ENCODE results near the gene STRBP. TPM values are rescaled to one million over a fixed set of nuclear protein-coding genes. Genes with fewer than 3 reads are reported as not detected.

The STRBP gene
- total RNA-seq, 1 donor from 2014 or later, result 99.4 TPM

DNA sequence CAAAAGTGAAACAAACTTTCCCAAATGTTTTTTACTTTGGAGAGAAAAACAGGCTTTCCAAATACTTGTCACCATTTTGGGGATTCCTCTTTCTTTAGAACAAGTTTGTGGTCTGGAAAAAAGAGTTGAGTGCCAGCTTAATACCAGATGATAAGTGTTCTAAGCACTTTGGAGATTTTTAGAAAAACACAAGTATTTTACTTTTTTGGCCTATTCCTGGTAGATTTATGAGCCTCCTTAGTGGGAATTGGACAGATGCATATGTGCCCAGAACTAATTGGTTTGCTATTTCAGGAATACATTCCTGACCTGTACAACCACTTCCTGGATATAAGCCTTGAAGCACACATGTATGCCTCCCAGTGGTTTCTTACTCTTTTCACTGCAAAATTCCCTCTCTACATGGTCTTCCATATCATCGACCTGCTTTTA is 194.4 kb downstream of the STRBP start:
- Histone ChIP-seq H2AFZ (replicated peaks) (no peak overlapping the region), H3K4me3 (no peak overlapping the region), H3K27ac (no peak overlapping the region), H3K9ac (no peak overlapping the region), H3K4me1 (no peaks in the 10 kb centered on the region), H3K27me3 (no peaks in the 10 kb centered on the region), H3K79me2 (ENCODE audit: low read depth) (no peaks in the 10 kb centered on the region), H3K4me2 (no peak overlapping the region), H3K36me3 (peaks cover 22% of the 10 kb centered on the region), H4K20me1 (ENCODE audit: low read depth) (no peaks in the 10 kb centered on the region), H3F3A (ENCODE audit: low read depth) (no peaks in the 10 kb centered on the region), H3K9me3 (ENCODE audit: low read depth) (no peaks in the 10 kb centered on the region)
- Mint-ChIP-seq H3K9me3 (no peaks in the 10 kb centered on the region), H3K27ac (no peak overlapping the region), H3K36me3 (peaks cover 14% of the 10 kb centered on the region), H3K4me1 (peaks cover 11% of the 10 kb centered on the region), H3K27me3 (ENCODE audit: insufficient read depth, low read depth) (no peaks in the 10 kb centered on the region), H3K4me3 (no peak overlapping the region)
- no peak for DNase-seq (ENCODE audit: low spot score)
- no peak for TF ChIP-seq EZH2phosphoT487 (IDR thresholded peaks at IDR 0.05)
- no peak for TF ChIP-seq EZH2 (IDR thresholded peaks at IDR 0.05)
- TF ChIP-seq, protein P1, sequence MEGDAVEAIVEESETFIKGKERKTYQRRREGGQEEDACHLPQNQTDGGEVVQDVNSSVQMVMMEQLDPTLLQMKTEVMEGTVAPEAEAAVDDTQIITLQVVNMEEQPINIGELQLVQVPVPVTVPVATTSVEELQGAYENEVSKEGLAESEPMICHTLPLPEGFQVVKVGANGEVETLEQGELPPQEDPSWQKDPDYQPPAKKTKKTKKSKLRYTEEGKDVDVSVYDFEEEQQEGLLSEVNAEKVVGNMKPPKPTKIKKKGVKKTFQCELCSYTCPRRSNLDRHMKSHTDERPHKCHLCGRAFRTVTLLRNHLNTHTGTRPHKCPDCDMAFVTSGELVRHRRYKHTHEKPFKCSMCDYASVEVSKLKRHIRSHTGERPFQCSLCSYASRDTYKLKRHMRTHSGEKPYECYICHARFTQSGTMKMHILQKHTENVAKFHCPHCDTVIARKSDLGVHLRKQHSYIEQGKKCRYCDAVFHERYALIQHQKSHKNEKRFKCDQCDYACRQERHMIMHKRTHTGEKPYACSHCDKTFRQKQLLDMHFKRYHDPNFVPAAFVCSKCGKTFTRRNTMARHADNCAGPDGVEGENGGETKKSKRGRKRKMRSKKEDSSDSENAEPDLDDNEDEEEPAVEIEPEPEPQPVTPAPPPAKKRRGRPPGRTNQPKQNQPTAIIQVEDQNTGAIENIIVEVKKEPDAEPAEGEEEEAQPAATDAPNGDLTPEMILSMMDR (IDR thresholded peaks at IDR 0.05), result no peak

DNA sequence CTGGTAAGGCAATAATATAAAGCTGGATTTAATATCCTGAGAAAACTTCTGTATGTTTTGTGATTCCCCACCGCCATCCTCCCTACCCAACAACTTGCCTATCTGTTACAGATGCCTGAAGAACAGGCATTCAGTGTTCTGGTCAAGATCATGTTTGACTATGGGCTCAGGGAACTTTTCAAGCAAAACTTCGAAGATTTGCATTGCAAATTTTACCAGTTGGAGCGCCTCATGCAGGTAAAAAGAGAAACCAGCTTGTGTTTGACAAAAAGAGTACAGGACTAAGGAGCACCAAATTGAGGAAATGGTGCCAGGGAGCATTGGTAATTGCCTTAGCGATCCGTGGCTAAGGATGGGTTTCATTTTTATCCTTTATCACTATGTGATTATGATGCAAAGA is 194.9 kb downstream of the STRBP start:
- Histone ChIP-seq H3K27ac (no peak overlapping the region), H3K4me3 (no peak overlapping the region), H3K79me2 (ENCODE audit: low read depth) (no peaks in the 10 kb centered on the region), H4K20me1 (ENCODE audit: low read depth) (no peaks in the 10 kb centered on the region), H3K27me3 (no peaks in the 10 kb centered on the region), H3K9ac (no peak overlapping the region), H2AFZ (replicated peaks) (no peak overlapping the region), H3K4me1 (no peaks in the 10 kb centered on the region), H3K9me3 (ENCODE audit: low read depth) (no peaks in the 10 kb centered on the region), H3K4me2 (no peak overlapping the region), H3K36me3 (peaks cover 20% of the 10 kb centered on the region), H3F3A (ENCODE audit: low read depth) (no peaks in the 10 kb centered on the region)
- Mint-ChIP-seq H3K36me3 (peaks cover 12% of the 10 kb centered on the region), H3K27ac (no peak overlapping the region), H3K27me3 (ENCODE audit: insufficient read depth, low read depth) (no peaks in the 10 kb centered on the region), H3K9me3 (no peaks in the 10 kb centered on the region), H3K4me1 (peaks cover 11% of the 10 kb centered on the region), H3K4me3 (no peak overlapping the region)
- DNase-seq (ENCODE audit: low spot score), result no peak
- TF ChIP-seq, protein P1 (IDR thresholded peaks at IDR 0.05), result no peak
- TF ChIP-seq EZH2 (IDR thresholded peaks at IDR 0.05) (no peak), EZH2phosphoT487 (IDR thresholded peaks at IDR 0.05) (no peak)

GRCh38 chr9:123072407-123072995 is 195.9 kb downstream of the STRBP start:
- no peak for DNase-seq (ENCODE audit: low spot score)
- H3K4me1 Mint-ChIP-seq, result peaks cover 11% of the 10 kb centered on the region
- Histone ChIP-seq H3F3A (ENCODE audit: low read depth) (no peaks in the 10 kb centered on the region), H3K4me3 (no peak overlapping the region), H3K9me3 (ENCODE audit: low read depth) (no peaks in the 10 kb centered on the region), H3K79me2 (ENCODE audit: low read depth) (no peaks in the 10 kb centered on the region), H3K9ac (no peak overlapping the region), H3K27ac (no peak overlapping the region), H3K36me3 (peaks cover 20% of the 10 kb centered on the region), H2AFZ (replicated peaks) (no peak overlapping the region), H3K4me1 (no peaks in the 10 kb centered on the region), H3K4me2 (no peak overlapping the region), H3K27me3 (no peaks in the 10 kb centered on the region), H4K20me1 (ENCODE audit: low read depth) (no peaks in the 10 kb centered on the region)
- H3K27me3 Mint-ChIP-seq (ENCODE audit: insufficient read depth, low read depth), result no peaks in the 10 kb centered on the region
- TF ChIP-seq, protein P1 (IDR thresholded peaks at IDR 0.05), result no peak
- no peak for TF ChIP-seq EZH2phosphoT487 (IDR thresholded peaks at IDR 0.05)
- no peak for TF ChIP-seq EZH2 (IDR thresholded peaks at IDR 0.05)
- peaks cover 14% of the 10 kb centered on the region for H3K36me3 Mint-ChIP-seq
- no peak overlapping the region for H3K27ac Mint-ChIP-seq
- H3K4me3 Mint-ChIP-seq, result no peak overlapping the region
- H3K9me3 Mint-ChIP-seq, result no peaks in the 10 kb centered on the region

MicroRNAs within 50 kb of the gene (microRNA counts, 767-probe panel; counts per million panel counts)
- microRNA hsa-miR-600, result 460 counts per million, percentile 90 among the panel's probes with 10 or more counts

Other genes starting within 250 kb of the STRBP start
- 0.59 and 6.4 TPM in 2 replicates for gene GPR21, start 234.9 kb downstream of the STRBP start, total RNA-seq (ENCODE audit: low replicate concordance)
- 18.5 and 70.7 TPM in 2 replicates for gene CRB2, start 87.6 kb upstream of the STRBP start, total RNA-seq (ENCODE audit: low replicate concordance)